GM12892 (cell line): ENCODE measurements around the gene SEC24C.

Experiments used
- POLR2A ChIP-seq: IDR thresholded peaks from 2 replicates; pipeline ENCODE4 v1.6.1; 2011; ENCODE audit warnings: low read depth, low read length, control low read depth
- POLR2AphosphoS5 ChIP-seq: IDR thresholded peaks from 2 replicates; pipeline ENCODE4 v1.6.1; 2011; ENCODE audit warnings: low read depth, low read length, control low read depth

DNA sequence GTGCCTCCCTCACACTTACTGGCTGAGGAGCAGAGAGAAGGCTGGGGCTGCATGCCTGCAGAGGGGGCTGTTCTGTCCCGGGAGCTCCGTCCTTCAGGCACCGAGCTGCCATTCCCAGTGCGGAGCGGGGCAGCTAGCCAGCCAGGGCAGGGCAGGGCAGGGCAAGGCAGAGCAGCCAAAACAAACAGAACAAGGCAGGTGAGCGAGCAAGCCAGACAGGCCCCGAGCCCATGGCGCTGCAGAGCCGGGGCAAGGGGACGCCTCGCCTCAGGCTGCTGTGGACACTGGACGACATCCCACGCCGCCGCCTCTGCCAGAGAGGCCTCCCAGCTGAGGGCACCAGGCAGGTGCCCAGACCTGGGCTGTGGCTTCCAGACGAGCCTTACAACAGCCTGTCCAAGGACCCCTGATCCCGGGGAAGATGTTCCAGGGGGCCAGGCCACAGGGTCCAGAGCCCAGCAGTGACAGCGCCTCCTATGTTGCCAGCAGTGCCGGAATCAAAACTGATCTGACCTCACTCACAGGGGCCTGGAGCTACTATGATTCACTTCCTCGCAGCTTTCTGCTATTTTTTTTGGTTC, 75.4 kb downstream of the SEC24C start:
- TF ChIP-seq POLR2A (no peak), POLR2AphosphoS5 (no peak)
